ENCODE measurements around the gene ARNT2. TPM values are rescaled to one million over a fixed set of nuclear protein-coding genes. Genes with fewer than 3 reads are reported as not detected.

ARNT2 gene
- polyA plus RNA-seq, 2 of the 4 experiments (the other 2 are of a cell fraction): 8.9 to 17.0 TPM

DNA sequence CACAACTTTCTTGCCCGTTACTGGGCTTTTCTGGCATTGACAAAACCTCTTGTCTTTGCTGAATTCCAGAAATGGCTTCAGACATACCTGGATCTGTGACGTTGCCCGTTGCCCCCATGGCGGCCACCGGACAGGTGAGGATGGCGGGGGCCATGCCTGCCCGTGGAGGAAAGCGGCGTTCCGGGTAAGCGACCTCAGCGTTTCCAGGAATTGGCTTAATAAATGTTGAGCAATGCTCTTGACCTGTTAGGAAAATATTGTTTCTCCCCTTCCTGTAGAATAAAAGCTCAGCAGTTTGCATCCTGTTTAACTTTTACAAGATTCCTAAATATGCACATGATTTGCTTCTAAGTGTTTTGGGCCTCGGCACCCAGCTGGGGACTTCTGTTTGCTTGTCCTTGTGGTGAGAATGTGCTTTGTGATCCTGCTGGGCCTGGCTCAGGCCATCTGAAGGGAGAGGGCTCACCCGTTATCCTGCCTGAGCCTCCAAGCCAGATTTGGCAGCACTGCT is 46.7 kb downstream of the ARNT2 start:
- FAIRE-seq: no peak
- Histone ChIP-seq H3K9me3 (no peaks in the 10 kb centered on the region), H3K4me1 (peaks cover 4% of the 10 kb centered on the region; the same call in 2 of the 3 replicates), H3K27ac (no peak overlapping the region), H3K4me2 (no peak overlapping the region), H3K4me3 (no peak overlapping the region)
- WGBS (ENCODE audit: missing lambda C conversion rate): 90% methylated on average over 14 of the region's 14 CpGs
- TF ChIP-seq, protein P1, sequence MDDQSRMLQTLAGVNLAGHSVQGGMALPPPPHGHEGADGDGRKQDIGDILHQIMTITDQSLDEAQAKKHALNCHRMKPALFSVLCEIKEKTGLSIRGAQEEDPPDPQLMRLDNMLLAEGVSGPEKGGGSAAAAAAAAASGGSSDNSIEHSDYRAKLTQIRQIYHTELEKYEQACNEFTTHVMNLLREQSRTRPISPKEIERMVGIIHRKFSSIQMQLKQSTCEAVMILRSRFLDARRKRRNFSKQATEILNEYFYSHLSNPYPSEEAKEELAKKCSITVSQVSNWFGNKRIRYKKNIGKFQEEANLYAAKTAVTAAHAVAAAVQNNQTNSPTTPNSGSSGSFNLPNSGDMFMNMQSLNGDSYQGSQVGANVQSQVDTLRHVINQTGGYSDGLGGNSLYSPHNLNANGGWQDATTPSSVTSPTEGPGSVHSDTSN (IDR thresholded peaks at IDR 0.05): no peak
- no peak for TF ChIP-seq USF2 (IDR thresholded peaks at IDR 0.05)
- no peak for TF ChIP-seq EP300 (IDR thresholded peaks at IDR 0.05)
- TF ChIP-seq FOSB (CRISPR knock-in tag; IDR thresholded peaks at IDR 0.05): no peak
- no peak for TF ChIP-seq JUNB (IDR thresholded peaks at IDR 0.05)
- TF ChIP-seq ESRRA (IDR thresholded peaks at IDR 0.05; ENCODE audit: borderline replicate concordance, low read length): no peak
- no peak for TF ChIP-seq PHF8 (IDR thresholded peaks at IDR 0.05; ENCODE audit: borderline replicate concordance, low read depth)
- no peak for DNase-seq (ENCODE audit: low read depth in 1 of 2, low spot score in 1 of 2)
- POLR2A ChIA-PET: no interaction called here
- no peak for ATAC-seq
- CTCF ChIA-PET: interaction anchor here (1.0 to 12.3 kb wide), 7 partner anchors 15 to 519 kb away, joined by 3 to 228 read pairs (median 4); partner anchors contain the start of gene CEMIP

DNA sequence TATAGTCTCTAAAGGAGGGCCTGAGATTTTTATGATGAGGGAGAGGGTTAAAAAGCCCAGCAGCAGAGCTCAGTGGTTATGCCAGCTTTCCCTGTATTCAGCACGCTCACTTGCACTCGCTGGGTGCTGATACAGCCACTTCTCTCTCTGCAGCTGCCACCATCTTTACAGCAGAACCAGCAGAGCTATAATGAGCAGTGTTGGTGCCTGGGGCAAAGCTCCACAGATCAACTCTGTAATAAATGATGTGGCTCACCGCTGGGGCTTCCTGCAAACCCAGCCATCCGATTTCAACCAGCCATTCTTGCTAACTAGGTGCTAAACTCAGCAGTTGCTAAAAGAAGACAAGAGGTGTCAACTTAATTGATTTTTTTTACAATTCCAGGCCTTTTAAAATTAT is 48.0 kb downstream of the ARNT2 start:
- ChIA-PET POLR2A (no interaction called here), CTCF (interaction anchor here (0.8 to 12.3 kb wide), 7 partner anchors 8 to 814 kb away, joined by 3 to 228 read pairs (median 29); partner anchors contain the start of gene CEMIP)
- no peak for FAIRE-seq
- no peak overlapping the region for H3K27ac ChIP-seq
- H3K4me1 ChIP-seq: peaks cover 14% of the 10 kb centered on the region
- H3K4me3 ChIP-seq: no peak overlapping the region
- 95% methylated on average over 4 of the region's 4 CpGs for WGBS (ENCODE audit: missing lambda C conversion rate)
- TF ChIP-seq HOXA7 (CRISPR knock-in tag; IDR thresholded peaks at IDR 0.05) (no peak), HMGXB4 (CRISPR knock-in tag; IDR thresholded peaks at IDR 0.05; ENCODE audit: borderline replicate concordance) (no peak), RAD21 (conservative IDR thresholded peaks at IDR 0.05 in 1 of 2, IDR thresholded peaks at IDR 0.05 in 1 of 2) (no peak), CBX8 (IDR thresholded peaks at IDR 0.05) (no peak), SREBF2 (IDR thresholded peaks at IDR 0.05) (no peak), POLR2A (IDR thresholded peaks at IDR 0.05; ENCODE audit: low read length) (no peak), KDM5A (IDR thresholded peaks at IDR 0.05) (no peak), USF2 (IDR thresholded peaks at IDR 0.05) (no peak), PHF8 (IDR thresholded peaks at IDR 0.05; ENCODE audit: borderline replicate concordance, low read depth) (no peak), JUN (IDR thresholded peaks at IDR 0.05) (no peak), MAFK (IDR thresholded peaks at IDR 0.05; ENCODE audit: partially characterized antibody) (no peak), FOSL2 (IDR thresholded peaks at IDR 0.05) (no peak), FOSL2 (CRISPR knock-in tag; IDR thresholded peaks at IDR 0.05) (no peak), ZSCAN20 (CRISPR knock-in tag; IDR thresholded peaks at IDR 0.05) (no peak), EHF (CRISPR knock-in tag; IDR thresholded peaks at IDR 0.05) (no peak)
- TF ChIP-seq, protein P2, sequence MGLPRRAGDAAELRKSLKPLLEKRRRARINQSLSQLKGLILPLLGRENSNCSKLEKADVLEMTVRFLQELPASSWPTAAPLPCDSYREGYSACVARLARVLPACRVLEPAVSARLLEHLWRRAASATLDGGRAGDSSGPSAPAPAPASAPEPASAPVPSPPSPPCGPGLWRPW (IDR thresholded peaks at IDR 0.05): no peak
- TF ChIP-seq, protein P3, sequence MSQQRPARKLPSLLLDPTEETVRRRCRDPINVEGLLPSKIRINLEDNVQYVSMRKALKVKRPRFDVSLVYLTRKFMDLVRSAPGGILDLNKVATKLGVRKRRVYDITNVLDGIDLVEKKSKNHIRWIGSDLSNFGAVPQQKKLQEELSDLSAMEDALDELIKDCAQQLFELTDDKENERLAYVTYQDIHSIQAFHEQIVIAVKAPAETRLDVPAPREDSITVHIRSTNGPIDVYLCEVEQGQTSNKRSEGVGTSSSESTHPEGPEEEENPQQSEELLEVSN (IDR thresholded peaks at IDR 0.05; ENCODE audit: borderline replicate concordance, low read depth): no peak
- H3K4me2 ChIP-seq: no peak overlapping the region
- no peaks in the 10 kb centered on the region for H3K9me3 ChIP-seq
- ATAC-seq: no peak
- DNase-seq (ENCODE audit: low read depth in 1 of 2, low spot score in 1 of 2): no peak

Data from A549 (cell line).